Activated CD4-positive, alpha-beta T cell treated with anti-CD3 and anti-CD28 coated beads, Interleukin-2, Interleukin-4, amounts not matched to agents 100 ng/mL and 50 ng/mL, durations not matched to agents 16 hours and 8 hours (primary cell): ENCODE data around the gene KCNG2.

Experiments
- DNase-seq: peaks from one replicate; pipeline ENCODE4 v3.0.0-alpha.2; 2020; ENCODE audit warnings: low spot score

The KCNG2 gene

GRCh38 chr18:79768745-79769144 lies 29.0 kb upstream of the KCNG2 start:
- DNase-seq: no peak

- no peak for DNase-seq
These were observed 27.8 kb upstream of the KCNG2 start for GRCh38 chr18:79769698-79770500.

DNA sequence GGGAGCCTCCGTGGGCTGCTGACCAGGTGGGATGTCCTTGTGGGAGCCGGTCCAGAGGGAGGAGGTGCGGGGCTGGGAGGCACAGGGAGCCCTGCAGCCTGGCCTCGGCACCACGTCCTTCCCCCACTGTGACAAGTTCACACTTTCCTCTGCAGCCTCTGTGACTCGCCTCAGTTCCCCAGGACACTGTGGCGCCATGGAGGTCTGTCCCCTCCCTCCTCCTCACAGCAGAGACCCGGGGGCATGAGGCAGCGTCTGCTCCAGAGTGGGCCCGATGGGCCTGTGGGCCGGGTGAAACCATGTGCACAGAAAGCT lies 27.3 kb upstream of the KCNG2 start:
- DNase-seq: no peak

GRCh38 chr18:79770826-79771225 lies 26.9 kb upstream of the KCNG2 start:
- DNase-seq: no peak

DNA sequence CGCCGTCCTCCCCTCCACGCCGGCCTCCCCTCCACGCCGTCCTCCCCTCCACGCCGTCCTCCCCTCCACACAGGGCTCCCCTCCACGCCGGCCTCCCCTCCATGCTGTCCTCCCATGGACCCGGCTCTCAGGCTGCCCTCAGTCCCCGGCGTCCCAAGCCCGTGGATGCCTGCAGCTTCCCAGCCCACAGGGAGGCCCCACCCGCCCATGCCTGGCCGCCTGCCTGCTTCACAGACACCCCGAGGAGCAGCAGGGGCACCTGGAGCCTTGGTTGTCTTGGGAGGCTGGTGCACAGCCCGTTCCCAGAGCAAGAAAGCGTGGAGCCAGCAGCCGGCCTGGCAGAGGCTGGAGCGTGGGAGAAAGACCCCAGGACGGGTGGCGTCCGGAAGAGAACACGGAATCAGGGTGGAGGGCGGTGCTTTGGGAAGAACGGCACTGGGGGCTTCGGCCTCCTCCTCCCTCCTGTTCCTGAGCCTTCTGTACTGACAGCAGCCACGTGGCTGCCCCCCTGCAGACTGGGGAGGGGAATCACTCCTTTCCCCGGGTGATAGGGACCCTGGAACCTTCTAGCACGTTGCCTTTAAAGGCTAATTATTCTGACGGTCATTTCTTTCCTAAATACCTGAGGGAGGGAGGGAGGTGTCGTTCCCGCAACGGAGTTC lies 26.2 kb upstream of the KCNG2 start:
- DNase-seq: no peak

- DNase-seq: no peak
These were observed 25.5 kb upstream of the KCNG2 start for GRCh38 chr18:79772108-79772864.

- no peak for DNase-seq
These were observed 24.7 kb upstream of the KCNG2 start for GRCh38 chr18:79772865-79773696.

DNA sequence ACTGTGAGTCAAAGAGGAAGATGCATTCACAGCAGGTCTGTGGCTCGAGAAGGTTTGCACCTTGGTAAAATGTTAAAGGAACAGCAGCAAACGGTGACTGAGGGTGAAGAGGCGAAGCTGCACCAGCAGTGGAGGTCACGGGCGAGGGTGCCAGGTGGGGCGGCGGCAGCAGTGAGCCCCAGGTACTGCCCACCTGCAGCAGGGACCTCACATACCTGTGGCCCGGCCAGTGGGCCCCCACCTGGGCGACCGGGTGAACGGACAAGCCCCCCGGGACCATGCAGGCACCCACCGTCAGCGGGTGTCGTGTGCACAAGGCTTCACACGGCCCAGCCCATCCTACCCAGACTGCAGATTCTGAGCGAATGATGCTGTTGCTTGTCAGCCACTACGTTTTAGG lies 23.6 kb upstream of the KCNG2 start:
- DNase-seq: no peak

GRCh38 chr18:79775441-79776221 lies 22.1 kb upstream of the KCNG2 start:
- no peak for DNase-seq

DNA sequence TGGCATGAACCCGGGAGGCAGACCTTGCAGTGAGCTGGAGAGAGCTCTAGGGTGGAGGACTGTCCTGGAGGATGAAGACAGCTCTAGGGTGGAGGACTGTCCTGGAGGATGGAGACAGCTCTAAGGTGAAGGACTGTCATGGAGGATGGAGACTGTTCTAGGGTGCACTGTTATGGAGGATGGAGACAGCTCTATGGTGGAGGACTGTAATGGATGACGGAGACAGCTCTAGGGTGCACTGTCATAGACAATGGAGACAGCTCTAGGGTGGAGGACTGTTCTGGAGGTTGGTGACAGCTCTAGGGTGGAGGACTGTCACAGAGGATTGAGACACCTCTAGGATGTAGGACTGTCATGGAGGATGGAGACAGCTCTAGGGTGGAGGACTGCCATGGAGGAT lies 21.1 kb upstream of the KCNG2 start:
- DNase-seq: no peak

GRCh38 chr18:79778291-79778791 lies 19.4 kb upstream of the KCNG2 start:
- no peak for DNase-seq

DNA sequence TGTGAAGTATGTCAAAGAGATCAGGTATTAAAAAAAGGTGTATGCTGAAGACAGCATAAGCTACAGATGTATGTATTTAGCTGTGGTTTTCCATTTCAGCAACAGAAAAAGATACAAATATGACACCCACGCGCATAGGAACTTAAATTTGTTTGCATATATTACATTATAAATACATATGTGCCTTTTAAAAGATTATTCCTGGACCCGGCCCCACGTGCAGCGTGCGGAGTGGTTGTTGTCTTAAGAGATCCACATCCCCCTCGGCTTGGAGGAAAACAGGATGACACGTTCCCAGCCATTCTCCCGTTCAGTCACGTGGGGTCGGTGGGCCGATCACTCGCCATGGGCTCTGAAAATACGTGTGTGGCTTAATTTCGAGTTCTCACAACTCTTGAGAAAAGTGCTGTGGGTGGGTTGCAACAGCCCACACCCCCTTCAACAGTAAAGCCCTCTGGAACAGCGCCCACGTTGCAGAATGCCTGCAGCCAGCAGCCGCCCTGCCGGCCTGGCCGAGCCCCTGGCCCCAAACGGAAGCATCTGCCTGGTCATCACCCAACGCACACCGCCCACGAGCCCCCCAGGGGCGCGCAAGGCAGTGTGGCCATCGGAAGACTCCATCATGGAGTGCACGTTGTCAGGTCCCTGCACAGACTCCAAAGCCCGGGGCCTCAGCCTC lies 18.6 kb upstream of the KCNG2 start:
- no peak for DNase-seq

GRCh38 chr18:79779700-79780190 lies 18.0 kb upstream of the KCNG2 start:
- no peak for DNase-seq

DNA sequence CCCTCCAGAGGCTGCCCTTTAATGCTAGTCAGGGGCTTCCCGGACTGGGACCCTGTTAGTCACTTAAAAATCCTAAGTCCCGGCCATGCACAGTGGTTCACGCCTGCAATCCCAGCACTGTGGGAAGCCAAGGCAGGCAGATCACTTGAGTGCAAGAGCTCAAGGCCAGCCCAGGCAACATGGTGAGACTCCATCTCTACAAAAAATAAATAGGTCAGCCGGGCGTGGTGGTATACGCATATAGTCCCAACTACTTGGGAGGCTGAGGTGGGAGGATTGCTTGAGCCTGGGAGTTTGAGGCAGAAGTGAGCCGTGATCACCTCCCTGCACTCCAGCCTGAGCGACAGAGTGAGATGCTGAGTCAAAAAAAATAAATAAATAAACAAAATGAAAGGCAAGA lies 17.2 kb upstream of the KCNG2 start:
- DNase-seq: no peak

DNA sequence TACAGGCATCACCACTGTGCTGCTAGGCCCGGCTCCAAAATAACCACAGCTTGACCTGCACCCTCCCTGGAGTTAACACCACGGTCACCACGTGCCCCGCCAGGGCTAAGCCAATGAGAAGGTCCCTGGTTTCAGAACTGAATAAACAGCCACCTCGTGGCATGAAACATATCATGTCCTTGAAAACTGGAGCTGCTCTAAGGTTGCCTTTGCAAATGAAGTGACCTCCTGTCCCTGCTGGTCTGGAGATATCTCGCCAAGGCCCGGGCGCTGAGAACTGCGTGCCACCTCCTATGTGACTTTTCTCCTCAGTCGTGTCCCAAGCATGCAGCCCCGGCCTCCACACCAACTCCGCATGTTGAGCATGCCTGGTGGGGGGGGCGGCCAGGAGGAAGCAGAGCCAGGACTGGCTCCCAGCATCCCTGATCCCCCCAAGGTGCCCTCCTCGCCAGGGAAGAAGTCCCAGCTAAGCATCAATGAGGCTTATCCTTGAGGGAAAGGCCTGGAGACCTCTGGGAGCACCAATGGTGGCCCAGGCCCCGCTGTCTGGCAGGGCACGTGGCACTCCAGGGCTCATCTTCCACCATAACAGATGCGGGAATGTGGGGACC lies 16.3 kb upstream of the KCNG2 start:
- DNase-seq: no peak

GRCh38 chr18:79782566-79783308 lies 15.0 kb upstream of the KCNG2 start:
- DNase-seq: no peak

GRCh38 chr18:79784071-79784913 lies 13.4 kb upstream of the KCNG2 start:
- no peak for DNase-seq
